ENCODE data around the gene SLC24A5.
A peak's percentile ranks its signal among the peaks of the same experiment; 100 is the strongest.

Gene SLC24A5

GRCh38 chr15:48178648-48178931 is 57.8 kb downstream of the SLC24A5 start:
- no peak for TF ChIP-seq CTCF (conservative IDR thresholded peaks at IDR 0.05; ENCODE audit: low read length)
- H3K4me3 ChIP-seq (ENCODE audit: low read length) = peak overlapping the region; percentile 63
- DNase-seq (ENCODE audit: low read depth) = no peak

GRCh38 chr15:48182749-48183148 is 62.0 kb downstream of the SLC24A5 start:
- no peak for DNase-seq (ENCODE audit: low read depth)
- no peak for TF ChIP-seq CTCF (conservative IDR thresholded peaks at IDR 0.05; ENCODE audit: low read length)
- no peak overlapping the region for H3K4me3 ChIP-seq (ENCODE audit: low read length)

DNA sequence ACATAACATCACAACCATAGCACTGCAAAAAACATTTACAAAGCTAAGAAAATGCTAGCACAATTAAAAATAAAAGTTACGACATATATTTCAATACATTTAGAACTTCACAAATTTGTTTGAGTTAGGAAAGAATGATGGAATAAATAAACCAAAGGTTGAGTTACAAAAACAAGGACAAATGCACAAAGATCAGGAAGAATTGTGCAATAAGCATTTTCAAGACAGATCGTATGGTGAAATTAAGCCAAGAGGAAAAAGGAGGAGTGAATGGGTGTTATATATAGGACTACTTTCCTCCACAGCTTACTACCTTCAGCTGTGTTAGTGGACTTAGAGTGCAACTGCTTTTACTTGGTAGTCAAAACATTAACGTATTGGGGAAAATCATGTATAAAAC is 64.7 kb downstream of the SLC24A5 start:
- DNase-seq (ENCODE audit: low read depth) = no peak
- no peak overlapping the region for H3K4me3 ChIP-seq (ENCODE audit: low read length)
- no peak for TF ChIP-seq CTCF (conservative IDR thresholded peaks at IDR 0.05; ENCODE audit: low read length)

GRCh38 chr15:48186271-48186670 is 65.5 kb downstream of the SLC24A5 start:
- TF ChIP-seq CTCF (conservative IDR thresholded peaks at IDR 0.05; ENCODE audit: low read length) = no peak
- no peak overlapping the region for H3K4me3 ChIP-seq (ENCODE audit: low read length)
- DNase-seq (ENCODE audit: low read depth) = no peak

GRCh38 chr15:48190932-48191573 is 70.3 kb downstream of the SLC24A5 start:
- no peak overlapping the region for H3K4me3 ChIP-seq (ENCODE audit: low read length)
- peak; percentile 50 for DNase-seq (ENCODE audit: low read depth)
- TF ChIP-seq CTCF (conservative IDR thresholded peaks at IDR 0.05; ENCODE audit: low read length) = no peak

- no peak for TF ChIP-seq CTCF (conservative IDR thresholded peaks at IDR 0.05; ENCODE audit: low read length)
- DNase-seq (ENCODE audit: low read depth) = no peak
- no peak within 1 kb of the TSS for H3K4me3 ChIP-seq (ENCODE audit: low read length)
Measured at GRCh38 chr15:48191574-48192225, 70.9 kb downstream of the SLC24A5 start, which contains the start of gene CTXN2. Gene CTXN2 (plus strand): TSS chr15:48191665. CDS start chr15:48201301, 9,636 bp downstream.
